Erythroblast (primary cell): ENCODE results near the gene FILIP1L.

Experiments used
- GATA1 ChIP-seq: IDR thresholded peaks from 2 replicates; pipeline ENCODE4 v1.6.1; 2011; ENCODE audit warnings: low read depth, mild to moderate bottlenecking, control low read depth, low read length, moderate library complexity
- POLR2A ChIP-seq: IDR thresholded peaks from 2 replicates; pipeline ENCODE4 v1.6.1; 2011; ENCODE audit warnings: mild to moderate bottlenecking, low read length

- TF ChIP-seq POLR2A (no peak), GATA1 (no peak)
Measured at GRCh38 chr3:100040451-100041225, 73.7 kb downstream of the FILIP1L start.
